Measurements from ENCODE around the gene CERS6. TPM values are rescaled to one million over a fixed set of nuclear protein-coding genes. Genes with fewer than 3 reads are reported as not detected.
"Not testable (repeated sequence)": the region's sequence is repeated elsewhere in the genome, so short reads cannot be mapped to it uniquely, and the experiment has no call there.

Gene CERS6
- total RNA-seq, 2 donors from 2014 or later = 8.2 to 8.4 TPM

DNA sequence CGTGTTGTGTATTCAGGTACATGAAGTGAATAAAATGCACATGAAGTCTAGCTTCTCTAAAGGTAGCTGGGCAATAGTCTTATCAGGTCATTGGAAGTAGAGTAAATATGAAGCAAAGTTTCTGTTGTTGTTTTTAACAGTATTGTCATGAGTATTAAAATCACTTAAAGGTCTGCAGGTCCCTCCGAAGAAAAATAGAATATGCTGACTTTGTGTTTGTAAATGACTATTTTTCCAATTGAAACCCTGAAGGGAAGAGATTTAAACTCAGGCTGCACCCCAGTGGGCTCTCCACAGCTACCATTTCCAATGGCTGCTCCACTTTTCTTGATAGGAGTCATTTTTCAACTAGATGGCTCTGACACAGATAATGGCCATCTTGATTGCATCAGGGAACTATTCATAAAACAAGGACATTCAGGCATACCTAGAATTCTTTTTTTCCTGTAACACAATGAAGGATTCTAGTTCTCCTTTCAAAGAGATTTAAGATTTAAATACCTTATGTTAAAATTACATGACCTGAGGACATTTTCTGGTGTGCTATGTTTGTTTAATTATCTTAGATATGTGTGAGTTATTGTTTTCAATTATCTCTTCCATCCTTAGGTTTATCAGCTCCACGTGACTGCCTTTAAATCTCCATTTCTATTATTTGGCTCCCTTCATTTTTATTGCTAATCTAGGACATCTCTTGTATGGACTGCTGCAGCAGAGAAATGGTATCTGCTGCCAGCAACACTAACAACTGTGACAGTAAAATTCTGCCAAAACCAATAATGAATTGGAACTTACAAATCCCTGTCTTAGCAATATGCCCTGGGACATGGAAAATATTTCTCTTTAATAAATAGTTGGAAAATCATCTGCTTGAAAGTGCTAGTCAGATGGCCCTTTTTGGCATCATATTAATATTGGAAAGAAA lies 197.2 kb downstream of the CERS6 start:
- H3K9me3 ChIP-seq (ENCODE audit: control insufficient read depth, low read length, poor library complexity, severe bottlenecking) = no peaks in the 10 kb centered on the region
- ATAC-seq (no peak), DNase-seq (no peak)
- no peaks in the 10 kb centered on the region for H3K27me3 Mint-ChIP-seq
- H3K27ac Mint-ChIP-seq = no peak overlapping the region
- H3K4me3 Mint-ChIP-seq = no peak overlapping the region
- H3K4me1 Mint-ChIP-seq = no peaks in the 10 kb centered on the region
- H3K36me3 Mint-ChIP-seq (ENCODE audit: low read depth) = no peaks in the 10 kb centered on the region

DNA sequence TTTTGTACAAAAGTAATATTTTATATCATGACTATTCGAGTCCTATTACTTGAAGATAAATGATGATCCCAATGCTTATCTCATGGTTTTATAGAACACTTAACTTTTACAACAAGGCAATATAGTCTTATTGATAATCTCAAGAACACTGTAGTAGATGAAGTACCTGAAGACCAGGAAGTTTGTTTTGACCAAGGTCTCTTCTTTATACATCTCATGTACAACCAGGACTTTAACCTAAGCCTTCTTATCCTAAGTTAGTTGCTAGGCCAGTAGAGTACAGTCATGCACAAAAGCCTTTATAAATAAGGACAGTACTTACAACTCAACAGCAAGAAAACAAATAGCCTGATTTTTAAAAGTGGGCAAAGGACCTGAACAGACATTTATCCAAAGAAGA lies 198.6 kb downstream of the CERS6 start:
- Mint-ChIP-seq H3K27ac (no peak overlapping the region), H3K36me3 (ENCODE audit: low read depth) (no peaks in the 10 kb centered on the region), H3K4me3 (no peak overlapping the region), H3K27me3 (no peaks in the 10 kb centered on the region), H3K4me1 (no peaks in the 10 kb centered on the region)
- no peaks in the 10 kb centered on the region for H3K9me3 ChIP-seq (ENCODE audit: control insufficient read depth, low read length, poor library complexity, severe bottlenecking)
- DNase-seq (no peak), ATAC-seq (no peak)

DNA sequence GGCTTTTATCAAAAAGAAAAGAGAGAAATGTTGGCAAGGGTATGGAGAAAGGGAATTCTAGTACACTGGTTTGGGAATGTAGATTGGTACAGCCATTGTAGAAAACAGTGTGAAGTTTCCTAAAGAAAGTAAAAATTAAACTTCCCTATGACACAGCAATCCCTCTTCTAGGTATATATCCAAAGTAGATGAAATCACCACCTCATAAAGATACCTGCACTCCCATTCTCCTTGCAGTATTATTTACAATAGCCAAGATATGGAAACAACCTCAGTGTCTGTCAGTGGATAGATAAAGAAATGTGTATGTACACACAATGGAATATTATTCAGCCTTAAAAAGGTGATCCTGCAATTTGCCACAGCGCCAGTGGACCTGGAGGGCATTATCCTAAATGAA lies 199.1 kb downstream of the CERS6 start:
- H3K4me3 Mint-ChIP-seq = no peak overlapping the region
- no peak overlapping the region for H3K27ac Mint-ChIP-seq
- H3K36me3 Mint-ChIP-seq (ENCODE audit: low read depth) = no peaks in the 10 kb centered on the region
- ATAC-seq = no peak
- no peaks in the 10 kb centered on the region for H3K4me1 Mint-ChIP-seq
- DNase-seq = no peak
- H3K9me3 ChIP-seq (ENCODE audit: control insufficient read depth, low read length, poor library complexity, severe bottlenecking) = no peaks in the 10 kb centered on the region
- no peaks in the 10 kb centered on the region for H3K27me3 Mint-ChIP-seq

DNA sequence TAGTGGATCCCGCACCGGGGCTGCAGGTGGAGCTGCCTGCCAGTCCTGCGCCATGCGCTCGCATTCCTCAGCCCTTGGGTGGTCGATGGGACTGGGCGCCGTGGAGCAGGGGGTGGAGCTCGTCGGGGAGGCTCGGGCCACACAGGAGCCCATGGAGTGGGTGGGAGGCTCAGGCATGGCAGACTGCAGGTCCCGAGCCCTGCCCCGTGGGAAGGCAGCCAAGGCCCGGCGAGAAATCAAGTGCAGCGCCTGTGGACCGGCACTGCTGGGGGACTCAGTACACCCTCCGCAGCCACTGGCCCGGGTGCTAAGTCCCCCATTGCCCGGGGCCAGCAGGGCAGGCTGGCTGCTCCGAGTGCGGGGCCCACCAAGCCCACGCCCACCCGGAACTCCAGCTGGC lies 201.3 kb downstream of the CERS6 start:
- H3K4me3 Mint-ChIP-seq; H3K27me3 Mint-ChIP-seq; DNase-seq; H3K27ac Mint-ChIP-seq; ATAC-seq; H3K9me3 ChIP-seq (ENCODE audit: control insufficient read depth, low read length, poor library complexity, severe bottlenecking); H3K4me1 Mint-ChIP-seq; H3K36me3 Mint-ChIP-seq (ENCODE audit: low read depth): not testable (repeated sequence)

DNA sequence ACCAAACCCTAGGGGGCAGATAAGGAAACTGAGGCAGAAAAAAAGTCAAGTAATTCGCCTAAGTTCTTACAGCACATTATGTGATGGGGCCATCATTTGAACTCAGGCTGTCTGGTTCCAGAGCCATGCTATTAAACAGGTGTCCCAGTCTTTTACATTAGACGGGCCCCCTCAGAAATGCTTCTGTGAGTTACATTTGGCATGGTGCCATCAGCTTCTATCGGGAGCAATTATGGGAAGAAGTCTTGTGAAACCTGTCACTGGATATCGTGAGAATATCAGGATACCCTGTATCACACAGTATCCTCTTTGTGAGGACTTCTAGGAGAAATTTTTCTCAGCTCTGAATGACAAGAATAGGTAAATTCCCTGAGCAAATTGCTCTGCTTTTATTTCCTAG lies 202.6 kb downstream of the CERS6 start:
- peaks cover 2% of the 10 kb centered on the region for H3K4me1 Mint-ChIP-seq
- H3K27ac Mint-ChIP-seq = no peak overlapping the region
- H3K36me3 Mint-ChIP-seq (ENCODE audit: low read depth) = no peaks in the 10 kb centered on the region

DNA sequence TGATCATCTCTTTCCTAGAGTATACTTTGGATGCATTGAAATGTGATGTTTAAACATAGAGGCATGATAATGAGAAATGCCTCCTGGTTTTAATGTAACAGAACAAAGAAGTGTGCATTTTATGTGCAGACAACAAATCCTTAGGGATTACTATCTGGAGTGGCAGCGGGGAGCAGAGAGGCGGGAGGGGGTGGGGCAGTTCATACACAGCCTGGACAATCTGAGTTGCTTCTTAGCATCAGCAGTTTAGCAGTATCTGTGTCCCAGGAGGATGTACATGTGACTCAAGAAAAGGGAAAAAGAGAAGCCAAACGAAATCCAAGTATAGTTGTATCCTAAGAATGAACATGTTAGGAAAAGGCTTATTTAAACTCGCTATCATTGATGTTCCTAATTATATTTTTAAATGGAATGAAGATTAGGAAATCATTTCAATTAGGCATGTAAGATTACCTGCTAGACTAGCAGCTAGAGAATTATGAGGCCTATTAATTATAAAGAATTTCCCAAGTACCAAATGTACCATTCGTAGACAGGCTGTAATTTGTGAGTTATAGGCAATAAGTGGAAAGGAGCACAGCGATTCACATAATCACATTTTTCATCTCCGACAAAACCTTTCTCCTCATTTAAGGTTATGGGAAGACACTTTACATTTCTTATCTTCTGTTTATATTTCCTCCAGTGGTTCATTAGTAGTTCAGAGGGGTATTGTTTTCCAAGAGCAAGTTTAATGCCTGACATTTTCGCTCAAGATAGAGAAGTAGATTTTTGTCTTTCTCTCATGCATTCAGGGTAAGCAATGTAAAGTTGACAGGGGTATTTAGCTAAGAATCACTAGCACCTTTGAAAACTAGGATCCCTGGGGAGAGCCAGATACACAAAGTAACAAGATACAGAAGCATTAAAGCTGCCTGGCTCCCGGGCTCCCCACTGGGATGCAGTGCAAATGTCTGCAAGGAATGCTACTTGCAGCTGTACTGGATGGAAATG lies 205.1 kb downstream of the CERS6 start:
- Mint-ChIP-seq H3K36me3 (ENCODE audit: low read depth) (no peaks in the 10 kb centered on the region), H3K27me3 (no peaks in the 10 kb centered on the region), H3K27ac (no peak overlapping the region), H3K4me1 (peaks cover 4% of the 10 kb centered on the region), H3K4me3 (no peak overlapping the region)
- no peaks in the 10 kb centered on the region for H3K9me3 ChIP-seq (ENCODE audit: control insufficient read depth, low read length, poor library complexity, severe bottlenecking)
- DNase-seq (no peak), ATAC-seq (no peak)

More for the DNA sequence above, 202.6 kb downstream of the CERS6 start:
- ATAC-seq = no peak
- no peaks in the 10 kb centered on the region for H3K9me3 ChIP-seq (ENCODE audit: control insufficient read depth, low read length, poor library complexity, severe bottlenecking)
- Mint-ChIP-seq H3K4me3 (no peak overlapping the region), H3K27me3 (no peaks in the 10 kb centered on the region)
- DNase-seq = no peak

DNA sequence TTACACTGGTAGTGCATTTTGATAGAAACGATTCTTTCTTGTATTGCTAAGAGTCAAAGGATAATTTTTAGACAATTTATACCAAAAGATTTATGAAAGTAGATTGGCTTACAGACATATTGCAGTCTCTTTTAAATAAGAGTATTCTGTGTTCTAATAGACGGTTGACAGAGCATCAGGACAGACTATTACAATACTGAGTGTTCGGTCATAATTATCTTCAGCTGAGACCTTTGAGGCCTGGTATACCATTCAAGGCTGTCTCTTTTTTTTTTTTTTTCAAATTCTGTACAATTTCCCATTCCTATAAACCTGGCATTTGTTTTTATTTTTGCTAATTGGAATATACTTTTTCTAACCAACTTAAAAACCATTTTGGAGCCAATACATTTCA lies 205.8 kb downstream of the CERS6 start:
- Mint-ChIP-seq H3K27me3 (no peaks in the 10 kb centered on the region), H3K4me1 (peaks cover 4% of the 10 kb centered on the region), H3K27ac (no peak overlapping the region), H3K4me3 (no peak overlapping the region), H3K36me3 (ENCODE audit: low read depth) (no peaks in the 10 kb centered on the region)
- no peak for ATAC-seq
- no peak for DNase-seq
- no peaks in the 10 kb centered on the region for H3K9me3 ChIP-seq (ENCODE audit: control insufficient read depth, low read length, poor library complexity, severe bottlenecking)

DNA sequence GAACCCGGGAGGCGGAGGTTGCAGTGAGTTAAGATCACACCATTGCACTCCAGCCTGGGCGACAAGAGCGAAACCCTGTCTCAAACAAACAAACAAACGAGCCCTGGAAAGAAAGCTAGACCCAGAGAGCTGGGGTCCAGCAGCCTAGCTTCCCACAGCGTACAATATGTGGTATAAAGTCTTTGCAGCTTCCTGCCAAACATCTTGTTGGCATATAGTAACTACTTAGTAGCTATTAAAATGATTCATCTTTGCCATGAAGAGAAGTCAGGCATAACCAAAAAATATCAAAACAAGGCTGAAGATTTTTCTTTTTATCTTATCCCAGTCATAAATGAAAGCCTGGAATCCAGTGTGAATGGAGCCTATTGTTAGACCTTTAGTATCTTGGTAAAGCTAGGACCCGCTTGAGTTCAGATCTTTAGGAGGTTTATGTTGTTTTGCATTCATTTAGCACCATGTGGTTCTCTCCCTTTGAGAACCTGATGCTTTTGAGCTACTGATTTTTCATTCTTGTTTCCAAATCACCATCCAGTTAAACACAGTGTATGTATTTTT lies 206.7 kb downstream of the CERS6 start:
- H3K9me3 ChIP-seq (ENCODE audit: control insufficient read depth, low read length, poor library complexity, severe bottlenecking) = no peaks in the 10 kb centered on the region
- Mint-ChIP-seq H3K4me1 (peaks cover 9% of the 10 kb centered on the region), H3K27ac (no peak overlapping the region), H3K36me3 (ENCODE audit: low read depth) (no peaks in the 10 kb centered on the region), H3K27me3 (no peaks in the 10 kb centered on the region), H3K4me3 (no peak overlapping the region)
- no peak for DNase-seq
- no peak for ATAC-seq

DNA sequence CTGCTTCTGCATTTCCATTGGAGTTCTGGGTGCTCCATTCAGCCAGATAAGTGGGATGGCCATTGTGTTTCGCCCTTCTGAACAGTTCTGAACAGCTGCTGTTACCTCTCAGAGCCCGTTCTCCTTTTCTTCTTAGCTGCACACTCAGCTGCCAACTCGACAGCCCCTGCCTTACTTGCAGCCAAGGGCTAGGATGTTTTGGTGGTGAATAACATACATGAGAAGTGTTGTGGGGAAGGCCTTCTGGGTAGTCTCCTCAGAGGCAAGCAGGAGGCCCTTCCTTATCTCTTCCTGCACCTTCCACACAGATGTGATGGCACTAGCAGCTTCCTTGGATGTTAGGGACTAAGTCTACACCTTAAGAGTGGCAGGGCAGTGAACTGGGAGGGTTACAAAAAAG lies 207.9 kb downstream of the CERS6 start:
- Mint-ChIP-seq H3K36me3 (ENCODE audit: low read depth) (no peaks in the 10 kb centered on the region), H3K4me3 (no peak overlapping the region), H3K27me3 (no peaks in the 10 kb centered on the region), H3K27ac (no peak overlapping the region), H3K4me1 (peaks cover 14% of the 10 kb centered on the region)
- DNase-seq = no peak
- ATAC-seq = no peak
- H3K9me3 ChIP-seq (ENCODE audit: control insufficient read depth, low read length, poor library complexity, severe bottlenecking) = no peaks in the 10 kb centered on the region

DNA sequence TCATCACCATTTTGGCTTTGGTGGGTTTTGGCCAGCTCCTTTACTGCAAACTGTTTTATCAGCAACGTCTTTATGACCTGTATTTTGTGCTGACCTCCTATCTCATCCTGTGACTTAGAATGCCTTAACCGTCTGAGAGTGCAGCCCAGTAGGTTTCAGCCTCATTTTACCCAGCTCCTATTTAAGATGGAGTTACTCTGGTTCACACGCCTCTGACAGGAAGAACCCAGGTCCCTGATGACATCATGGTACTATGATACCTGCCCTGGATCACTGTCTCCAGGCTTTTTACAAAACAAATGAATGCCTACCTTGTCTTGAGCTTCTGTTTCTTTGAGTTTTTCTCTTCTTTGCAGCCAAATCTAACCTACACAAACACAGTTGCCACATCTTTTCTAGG lies 208.6 kb downstream of the CERS6 start:
- not testable (repeated sequence) for H3K27ac Mint-ChIP-seq; H3K36me3 Mint-ChIP-seq (ENCODE audit: low read depth); H3K27me3 Mint-ChIP-seq; H3K9me3 ChIP-seq (ENCODE audit: control insufficient read depth, low read length, poor library complexity, severe bottlenecking); ATAC-seq; H3K4me3 Mint-ChIP-seq; DNase-seq
- H3K4me1 Mint-ChIP-seq = peaks cover 14% of the 10 kb centered on the region

DNA sequence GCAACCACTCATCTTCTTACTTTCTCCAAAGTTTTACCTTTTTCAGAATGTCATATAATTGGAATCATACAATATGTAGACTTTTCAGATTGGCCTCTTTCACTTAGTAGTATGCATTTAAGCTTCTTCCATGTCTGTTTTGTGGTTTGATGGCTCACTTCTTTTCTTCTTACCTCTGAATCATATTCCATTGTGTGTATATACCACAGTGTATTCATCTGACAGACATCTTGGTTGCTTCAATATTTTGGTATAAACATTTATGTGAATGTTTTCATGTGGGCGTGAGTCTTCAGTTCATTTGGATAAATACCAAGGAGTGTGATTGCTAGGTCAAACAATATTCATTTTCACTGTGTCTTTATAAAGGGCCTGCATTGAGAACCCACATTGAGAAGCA lies 210.3 kb downstream of the CERS6 start:
- Mint-ChIP-seq H3K4me3 (no peak overlapping the region), H3K27ac (no peak overlapping the region), H3K36me3 (ENCODE audit: low read depth) (no peaks in the 10 kb centered on the region), H3K4me1 (peaks cover 20% of the 10 kb centered on the region), H3K27me3 (no peaks in the 10 kb centered on the region)
- ATAC-seq = no peak
- no peak for DNase-seq
- no peaks in the 10 kb centered on the region for H3K9me3 ChIP-seq (ENCODE audit: control insufficient read depth, low read length, poor library complexity, severe bottlenecking)

DNA sequence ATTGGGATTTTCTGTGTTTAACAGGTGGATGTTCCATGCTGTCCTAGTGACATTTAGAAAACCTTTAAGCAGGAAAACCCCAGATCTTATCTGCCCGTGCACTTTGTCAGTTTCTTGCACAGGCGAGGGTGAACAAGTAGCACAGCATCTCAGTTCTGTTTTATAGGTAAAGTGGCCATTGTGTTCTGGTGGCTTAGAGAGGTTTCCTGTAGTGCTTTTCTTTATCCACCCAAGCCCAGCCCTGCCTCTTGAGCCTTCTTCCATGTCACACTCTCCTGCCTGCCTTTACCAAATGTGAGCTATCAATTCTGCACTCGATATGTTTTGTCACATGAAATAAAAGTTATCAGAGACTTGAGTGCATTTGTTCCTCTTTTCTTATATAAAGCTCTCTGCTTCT lies 211.1 kb downstream of the CERS6 start:
- H3K36me3 Mint-ChIP-seq (ENCODE audit: low read depth) = no peaks in the 10 kb centered on the region
- no peaks in the 10 kb centered on the region for H3K27me3 Mint-ChIP-seq
- H3K4me3 Mint-ChIP-seq = no peak overlapping the region
- no peaks in the 10 kb centered on the region for H3K9me3 ChIP-seq (ENCODE audit: control insufficient read depth, low read length, poor library complexity, severe bottlenecking)
- H3K4me1 Mint-ChIP-seq = peaks cover 20% of the 10 kb centered on the region
- no peak for ATAC-seq
- no peak for DNase-seq
- H3K27ac Mint-ChIP-seq = peak overlapping the region; percentile 59

DNA sequence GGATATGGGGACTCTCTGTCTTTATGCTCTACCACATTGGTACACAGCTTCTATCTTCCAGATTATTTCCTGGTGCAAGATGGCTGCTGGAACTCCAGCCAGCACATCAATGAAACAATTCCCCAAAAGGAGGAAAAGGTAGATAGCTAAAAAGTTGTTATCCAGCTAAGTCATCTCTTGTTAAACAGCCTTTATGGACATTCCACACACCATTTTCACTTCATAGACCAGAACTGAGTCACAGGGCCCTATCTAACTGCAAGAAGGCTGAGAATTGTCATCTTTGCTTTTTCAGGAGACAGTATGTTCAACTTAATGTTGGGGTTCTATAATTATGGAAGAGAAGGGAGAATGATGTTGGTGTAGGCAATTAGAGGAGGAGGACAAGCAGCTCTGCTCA lies 213.1 kb downstream of the CERS6 start:
- ATAC-seq (no peak), DNase-seq (no peak)
- Mint-ChIP-seq H3K27ac (no peak overlapping the region), H3K4me3 (no peak overlapping the region), H3K27me3 (no peaks in the 10 kb centered on the region), H3K36me3 (ENCODE audit: low read depth) (no peaks in the 10 kb centered on the region), H3K4me1 (peaks cover 20% of the 10 kb centered on the region)
- H3K9me3 ChIP-seq (ENCODE audit: control insufficient read depth, low read length, poor library complexity, severe bottlenecking) = no peaks in the 10 kb centered on the region
